CD14-positive monocyte (primary cell): ENCODE results near the gene RNF17. TPM values are rescaled to one million over a fixed set of nuclear protein-coding genes. Genes with fewer than 3 reads are reported as not detected.

Experiments
- DNase-seq, 3 donors: peaks; one replicate each; pipeline ENCODE4 v3.0.0-alpha.2; 2011 to 2022
- H2AFZ ChIP-seq: 2 replicates; pipeline ENCODE4 v1.6.0; 2012; ENCODE audit warnings: mild to moderate bottlenecking, low read depth, low read length, inconsistent platforms; ENCODE audit not compliant: insufficient read depth, poor library complexity, severe bottlenecking
- H3K27ac ChIP-seq, 2 donors: 1 replicate in 1 of 2; 2 replicates in 1 of 2; pipeline ENCODE4 v1.5.1; 2012 to 2013; ENCODE audit warnings: low read length in 2 of 2, control low read depth in 1 of 2, inconsistent platforms in 1 of 2, low read depth in 1 of 2, mild to moderate bottlenecking in 1 of 2
- H3K27me3 ChIP-seq, 2 donors: one replicate each; pipeline versions ENCODE4 v1.6.0 to v1.6.1; 2011 to 2013; ENCODE audit warnings: low read length in 2 of 2; ENCODE audit not compliant: control insufficient read depth in 2 of 2, insufficient read depth in 2 of 2
- H3K36me3 ChIP-seq, 2 donors: replicated peaks in 1 of 2; 1 replicate in 1 of 2; 2 replicates in 1 of 2; pipeline versions ENCODE4 v1.5.1 to v1.6.1; 2012 to 2013; ENCODE audit warnings: low read length in 2 of 2, control low read depth in 1 of 2, inconsistent platforms in 1 of 2, mild to moderate bottlenecking in 1 of 2; ENCODE audit not compliant: insufficient read depth in 2 of 2, control insufficient read depth in 1 of 2
- H3K4me1 ChIP-seq, 2 donors: 1 replicate in 1 of 2; 2 replicates in 1 of 2; pipeline versions ENCODE4 v1.5.1 to v1.6.1; 2012 to 2013; ENCODE audit warnings: low read length in 2 of 2, control low read depth in 1 of 2, inconsistent platforms in 1 of 2, mild to moderate bottlenecking in 1 of 2, moderate library complexity in 1 of 2; ENCODE audit not compliant: insufficient read depth in 2 of 2, control insufficient read depth in 1 of 2
- H3K4me2 ChIP-seq: replicated peaks from 2 replicates; pipeline ENCODE3; 2012; ENCODE audit warnings: low read length, moderate library complexity, mild to moderate bottlenecking; ENCODE audit not compliant: poor library complexity, severe bottlenecking; ENCODE audit errors: extremely low read depth
- H3K4me3 ChIP-seq, 3 experiments: fragments of 200-600 bp in 1 of 3; sonication (generic) in 1 of 3; replicated peaks in 1 of 3; 1 replicate in 2 of 3; 2 replicates in 1 of 3; pipeline ENCODE4 v1.5.1; 2011 to 2013; ENCODE audit warnings: low read length in 3 of 3, mild to moderate bottlenecking in 3 of 3, control low read depth in 2 of 3, low read depth in 2 of 3, inconsistent platforms in 1 of 3, moderate library complexity in 1 of 3
- H3K79me2 ChIP-seq: 2 replicates; pipeline ENCODE4 v1.6.0; 2012; ENCODE audit warnings: mild to moderate bottlenecking, control low read depth, inconsistent platforms, low read length, moderate library complexity; ENCODE audit not compliant: insufficient read depth
- H3K9ac ChIP-seq: 2 replicates; pipeline ENCODE4 v1.6.0; 2017; ENCODE audit warnings: low read length, mild to moderate bottlenecking; ENCODE audit not compliant: insufficient read depth, poor library complexity, severe bottlenecking
- H3K9me3 ChIP-seq, 2 donors: replicated peaks in 1 of 2; 1 replicate in 1 of 2; 2 replicates in 1 of 2; pipeline versions ENCODE4 v1.5.1 to v1.6.1; 2012 to 2013; ENCODE audit warnings: low read length in 2 of 2, control low read depth in 1 of 2; ENCODE audit not compliant: control insufficient read depth in 1 of 2, insufficient read depth in 1 of 2
- H4K20me1 ChIP-seq: 2 replicates; pipeline ENCODE4 v1.6.0; 2012; ENCODE audit warnings: mild to moderate bottlenecking, low read length, control low read depth, moderate library complexity; ENCODE audit not compliant: insufficient read depth
- H3K27ac Mint-ChIP-seq, 7 donors: one replicate each; pipeline ENCODE4 v1.8.0; 2020; ENCODE audit warnings: mild to moderate bottlenecking in 7 of 7, mixed read lengths in 7 of 7, moderate library complexity in 6 of 7, inconsistent platforms in 2 of 7
- H3K27me3 Mint-ChIP-seq, 3 donors: one replicate each; pipeline ENCODE4 v1.8.0; 2021 to 2022; ENCODE audit warnings: low read depth in 3 of 3, mild to moderate bottlenecking in 3 of 3, mixed read lengths in 3 of 3, moderate library complexity in 3 of 3, inconsistent platforms in 1 of 3
- H3K36me3 Mint-ChIP-seq, 2 donors: one replicate each; pipeline ENCODE4 v1.8.0; 2020; ENCODE audit warnings: mixed read lengths in 2 of 2, inconsistent platforms in 1 of 2, mild to moderate bottlenecking in 1 of 2
- H3K4me1 Mint-ChIP-seq: one replicate; pipeline ENCODE4 v1.8.0; 2020; ENCODE audit warnings: mild to moderate bottlenecking, mixed read lengths
- H3K4me3 Mint-ChIP-seq, 2 donors: one replicate each; pipeline ENCODE4 v1.8.0; 2020; ENCODE audit warnings: mild to moderate bottlenecking in 2 of 2, mixed read lengths in 2 of 2, moderate library complexity in 1 of 2
- H3K9me3 Mint-ChIP-seq, 7 donors: one replicate each; pipeline ENCODE4 v1.8.0; 2020 to 2022; ENCODE audit warnings: mixed read lengths in 7 of 7, mild to moderate bottlenecking in 6 of 7, moderate library complexity in 6 of 7, inconsistent platforms in 2 of 7
- CTCF ChIP-seq: fragments of 200-600 bp; IDR thresholded peaks from one replicate; pipeline ENCODE4 v1.8.0; 2022; ENCODE audit warnings: antibody characterized with exemption, mild to moderate bottlenecking
- WGBS: methylation state at CpG from one replicate; pipeline ENCODE4 v1.1.5; 2013; ENCODE audit warnings: missing lambda C conversion rate; ENCODE audit not compliant: insufficient coverage; 5-methylcytosine and 5-hydroxymethylcytosine counted together
- intact Hi-C, 2 donors: fragments of 100-400 bp; cut with micrococcal nuclease; formaldehyde crosslinking; loops; one replicate each; pipeline versions ENCODE4 v1.15.0 to v1.15.1; 2023
- polyA plus RNA-seq, 3 donors: library from polyadenylated mRNA; depleted of rRNA in 1 of 3; unstranded in 2 of 3; stranded (reverse) in 1 of 3; fragments of 300-500 nt in 2 of 3; fragments of >200 nt in 1 of 3; fragmentation: Illumina TruSeq in 2 of 3; gene quantifications; 1 replicate in 2 of 3; 2 replicates in 1 of 3; pipeline ENCODE4 v1.2.3, GENCODE V29; 2012 to 2021

The RNF17 gene
- polyA plus RNA-seq, 3 donors = not detected

GRCh38 chr13:24741016-24741662, 22.8 kb upstream of the RNF17 start:
- no peak overlapping the region for H2AFZ ChIP-seq
- no peaks in the 10 kb centered on the region for H3K4me1 ChIP-seq
- DNase-seq = no peak
- no peaks in the 10 kb centered on the region for H4K20me1 ChIP-seq
- H3K27ac ChIP-seq = no peak overlapping the region
- no peaks in the 10 kb centered on the region for H3K9me3 Mint-ChIP-seq
- peaks cover under 1% of the 10 kb centered on the region for H3K4me1 Mint-ChIP-seq
- peaks cover 0 to 8% of the 10 kb centered on the region in 2 donors for H3K27me3 ChIP-seq
- WGBS = 100% methylated on average over 3 of the region's 11 CpGs
- no peak overlapping the region for H3K4me3 ChIP-seq
- no peak overlapping the region for H3K27ac Mint-ChIP-seq
- H3K4me3 Mint-ChIP-seq = no peak overlapping the region
- no peak for TF ChIP-seq CTCF
- peaks cover 16 to 21% (median 20%) of the 10 kb centered on the region in 3 donors for H3K27me3 Mint-ChIP-seq
- no peaks in the 10 kb centered on the region for H3K79me2 ChIP-seq
- no peak overlapping the region for H3K4me2 ChIP-seq
- intact Hi-C loops = no loop called here
- H3K9me3 ChIP-seq = no peaks in the 10 kb centered on the region
- no peaks in the 10 kb centered on the region for H3K36me3 Mint-ChIP-seq
- H3K36me3 ChIP-seq = no peaks in the 10 kb centered on the region
- no peak overlapping the region for H3K9ac ChIP-seq

- intact Hi-C loops = no loop called here
- peaks cover 0 to 2% (median 0%) of the 10 kb centered on the region in 7 donors for H3K9me3 Mint-ChIP-seq
- no peak overlapping the region for H3K4me2 ChIP-seq
- no peak overlapping the region for H3K4me3 ChIP-seq
- H3K27ac ChIP-seq = no peak overlapping the region
- no peaks in the 10 kb centered on the region for H3K4me1 ChIP-seq
- H2AFZ ChIP-seq = no peak overlapping the region
- H3K36me3 ChIP-seq = no peaks in the 10 kb centered on the region
- H3K79me2 ChIP-seq = no peaks in the 10 kb centered on the region
- H3K27me3 ChIP-seq = peaks cover under 1 to 13% of the 10 kb centered on the region in 2 donors
- H3K27me3 Mint-ChIP-seq = peaks cover 20 to 28% (median 27%) of the 10 kb centered on the region in 3 donors
- no peaks in the 10 kb centered on the region for H3K36me3 Mint-ChIP-seq
- no peak for DNase-seq
- H3K4me1 Mint-ChIP-seq = peaks cover 3% of the 10 kb centered on the region
- H3K9ac ChIP-seq = no peak overlapping the region
- TF ChIP-seq CTCF = no peak
- no peak overlapping the region for H3K4me3 Mint-ChIP-seq
- no peak overlapping the region for H3K27ac Mint-ChIP-seq
- no peaks in the 10 kb centered on the region for H4K20me1 ChIP-seq
- 88% methylated on average over 7 of the region's 8 CpGs for WGBS
- peaks cover 0 to 4% of the 10 kb centered on the region in 2 donors for H3K9me3 ChIP-seq
Observed at GRCh38 chr13:24741791-24742190, 22.2 kb upstream of the RNF17 start.
